Skeletal muscle cell (primary cell): ENCODE measurements around the gene INHBB.

ENCODE experiments used
- DNase-seq: peaks from one replicate; pipeline ENCODE4 v3.0.0-alpha.2; 2010; ENCODE audit warnings: low read depth
- H3K4me3 ChIP-seq: 2 replicates; pipeline ENCODE4 v1.5.1; 2011; ENCODE audit warnings: low read depth, mild to moderate bottlenecking, control low read depth, low read length, moderate library complexity

The INHBB gene

DNA sequence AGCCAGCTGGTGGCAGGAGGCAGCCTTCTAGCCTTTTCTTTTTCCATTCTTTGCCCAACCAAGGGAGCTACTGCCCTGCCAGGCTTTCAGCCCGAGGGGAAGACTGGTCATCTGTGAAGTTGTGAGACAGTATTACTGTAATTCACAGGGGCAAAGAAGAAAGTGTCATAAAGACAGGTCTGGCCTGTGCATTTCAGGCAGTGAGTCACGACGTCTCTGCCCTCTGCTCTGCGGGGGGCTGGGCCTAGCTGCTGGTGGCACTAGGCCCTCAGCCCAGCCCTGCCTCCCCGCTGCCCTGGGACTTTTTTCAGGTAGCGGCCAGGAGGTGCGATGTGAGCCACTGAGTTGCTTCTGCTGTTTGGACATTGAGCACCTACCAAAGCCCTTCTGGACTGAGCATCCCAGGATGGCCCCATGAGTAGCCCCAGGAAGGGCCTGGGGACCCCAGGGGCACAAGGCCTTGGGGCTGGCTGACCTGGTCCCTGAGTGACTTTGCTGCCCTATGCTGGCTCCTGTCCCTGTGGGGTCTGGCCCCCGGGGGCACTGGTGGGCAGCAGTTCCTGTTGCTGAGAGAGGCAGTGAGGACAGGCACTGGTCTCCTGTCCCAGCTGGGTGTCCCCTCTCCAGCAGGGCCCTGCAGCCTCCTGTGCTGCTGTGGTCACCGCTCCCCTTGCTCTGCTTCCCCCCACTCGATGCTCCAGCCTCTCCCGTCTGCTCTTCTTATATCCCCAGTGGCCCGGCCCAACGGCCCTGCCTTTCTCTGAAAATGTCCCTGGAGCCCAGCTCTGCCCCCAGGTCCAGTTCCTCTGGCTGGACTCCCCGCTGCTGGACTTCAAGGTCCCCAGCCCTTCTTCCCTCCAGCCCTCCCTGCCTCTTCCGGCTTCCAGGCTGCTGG, 7.0 kb downstream of the INHBB start:
- DNase-seq, result no peak
- H3K4me3 ChIP-seq, result no peak overlapping the region

DNA sequence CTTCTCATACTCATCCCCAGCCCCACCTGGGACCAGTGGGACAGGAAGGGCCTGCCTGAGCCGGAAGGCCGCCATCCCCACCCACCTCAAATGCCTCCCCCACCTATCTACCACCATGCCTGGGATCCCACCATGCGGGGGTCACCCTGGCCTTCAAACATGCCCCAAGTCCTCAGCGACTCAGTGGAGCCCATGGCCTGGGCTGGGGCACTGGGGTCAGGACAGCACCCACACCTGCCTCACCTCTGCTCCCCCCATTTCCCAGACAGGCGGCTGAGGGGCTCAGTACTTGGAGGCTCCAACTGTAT, 7.6 kb downstream of the INHBB start:
- DNase-seq, result no peak
- no peak overlapping the region for H3K4me3 ChIP-seq

DNA sequence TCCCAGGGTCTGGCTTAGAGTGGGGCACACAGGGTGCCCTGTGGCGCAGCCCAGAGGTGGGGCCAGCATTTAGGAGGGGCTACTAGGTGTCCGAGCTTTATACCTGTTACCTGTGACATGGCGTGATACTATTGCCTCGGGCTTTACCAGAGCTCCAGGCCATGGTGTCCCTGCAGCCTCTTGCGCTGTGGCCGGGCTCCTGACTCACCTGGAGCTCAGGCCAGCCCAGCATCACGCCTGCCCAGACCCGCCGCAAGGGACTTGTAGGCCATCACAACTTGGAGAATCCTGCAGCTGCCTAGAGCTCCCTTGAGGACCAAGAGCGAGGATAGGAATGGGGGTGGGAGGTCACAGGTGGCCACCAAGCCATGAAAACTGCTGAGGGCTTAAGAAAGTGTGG, 8.0 kb downstream of the INHBB start:
- no peak overlapping the region for H3K4me3 ChIP-seq

DNA sequence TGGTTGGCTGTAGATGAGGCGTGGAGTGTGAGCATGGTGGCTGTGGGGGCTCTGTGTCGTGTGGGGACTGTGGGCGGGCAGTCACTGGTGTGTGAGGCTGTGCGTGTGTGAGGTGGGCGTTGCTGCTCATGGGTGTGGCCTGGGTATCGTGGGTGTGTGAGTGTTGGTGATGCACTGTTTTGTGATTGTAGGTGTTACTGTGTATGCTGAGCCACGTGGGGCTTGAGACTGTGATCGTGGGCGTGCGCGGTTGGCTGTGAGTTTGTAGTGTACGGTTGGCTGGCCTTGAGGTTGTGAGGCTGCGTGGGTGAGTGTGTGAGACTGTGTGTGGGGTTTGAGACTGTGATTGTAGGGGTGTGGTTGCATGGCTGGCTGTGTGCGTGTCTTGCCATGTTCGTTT, 8.5 kb downstream of the INHBB start:
- no peak for DNase-seq
- H3K4me3 ChIP-seq, result no peak overlapping the region

More for the DNA sequence above, 8.0 kb downstream of the INHBB start:
- no peak for DNase-seq

DNA sequence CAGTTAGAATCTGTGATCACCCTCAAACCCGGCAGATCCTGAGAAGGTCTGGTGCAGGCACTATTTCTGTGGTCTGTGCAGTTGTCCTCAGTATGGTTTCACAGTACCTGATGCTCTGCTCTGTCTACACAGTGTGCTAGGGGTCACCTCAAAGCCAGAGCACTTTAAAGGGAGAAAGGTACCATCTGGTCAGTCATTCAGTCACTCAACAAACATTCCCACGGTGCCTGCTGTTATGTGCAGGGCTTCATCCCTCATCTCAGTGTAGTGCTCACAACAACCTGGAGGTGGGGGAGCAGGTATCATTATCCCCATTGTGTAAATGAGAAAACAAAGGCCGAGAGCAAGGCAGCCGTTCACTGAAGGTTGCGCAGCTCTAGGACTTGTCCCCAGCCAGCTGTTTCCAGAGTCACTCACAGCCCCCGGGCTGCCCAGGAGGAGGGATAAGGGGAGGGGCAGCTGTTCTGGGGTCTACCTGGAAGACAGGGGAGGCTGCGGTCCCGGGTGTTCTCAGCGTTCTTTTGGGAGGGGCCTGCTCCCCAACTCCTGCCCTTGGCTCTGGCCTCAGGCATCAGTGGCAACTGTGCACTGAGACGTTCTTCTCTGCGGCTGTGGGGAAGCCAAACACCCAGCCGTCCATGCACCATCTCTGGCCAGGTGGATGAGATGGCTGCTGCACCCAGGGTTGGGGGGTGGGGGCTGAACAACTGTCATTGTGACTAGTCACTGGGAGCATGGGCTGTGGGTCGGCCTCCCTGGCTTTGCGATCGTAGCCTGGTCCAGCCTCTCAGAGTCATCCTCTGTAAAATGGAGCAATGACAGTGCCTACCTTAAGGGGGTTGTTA, 9.2 kb downstream of the INHBB start:
- no peak for DNase-seq
- no peak overlapping the region for H3K4me3 ChIP-seq

DNA sequence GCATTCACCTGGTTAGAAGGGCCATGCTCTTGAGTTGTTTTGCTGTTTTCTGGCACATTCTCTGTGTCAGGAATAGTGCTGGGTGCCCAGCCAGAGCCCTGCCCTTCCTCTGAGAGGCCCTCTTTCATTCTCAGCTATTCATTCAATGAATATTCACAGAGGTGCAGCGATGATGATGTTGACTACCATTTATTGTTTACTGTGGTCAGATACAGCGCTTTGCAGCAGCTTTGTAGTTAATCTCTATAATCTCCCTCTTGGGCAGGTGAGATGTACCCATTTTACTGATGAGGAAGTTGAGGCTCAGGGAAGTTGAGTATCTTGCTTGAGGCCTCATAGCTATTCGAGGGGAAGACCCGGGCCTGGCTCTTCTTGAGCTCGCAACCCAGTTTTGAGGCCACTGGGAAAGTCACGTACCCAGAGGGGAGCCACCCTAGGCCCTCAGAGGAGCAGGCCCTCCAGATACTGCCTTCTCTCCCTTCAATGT, 9.9 kb downstream of the INHBB start:
- no peak overlapping the region for H3K4me3 ChIP-seq
- no peak for DNase-seq

DNA sequence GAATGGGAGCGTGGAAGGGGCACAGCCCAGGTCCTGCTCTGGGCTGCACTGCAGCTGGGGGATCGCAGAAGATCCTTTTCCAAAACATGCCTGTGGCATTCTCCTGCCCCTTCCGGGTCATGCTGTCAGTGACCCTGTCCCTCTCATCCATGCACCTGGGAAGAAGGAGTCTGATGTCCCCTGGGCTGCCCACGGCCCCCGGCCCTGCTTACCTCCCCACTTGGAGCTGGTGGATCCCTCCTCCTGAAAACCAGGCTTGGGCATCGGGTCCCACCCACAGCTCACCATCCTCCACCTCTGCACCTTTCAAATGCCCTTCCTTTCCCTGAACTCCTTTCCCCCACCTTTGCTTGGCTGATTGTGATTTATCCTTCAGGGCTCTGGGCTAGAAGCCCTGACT, 11.8 kb downstream of the INHBB start:
- H3K4me3 ChIP-seq, result no peak overlapping the region
- DNase-seq, result no peak

DNA sequence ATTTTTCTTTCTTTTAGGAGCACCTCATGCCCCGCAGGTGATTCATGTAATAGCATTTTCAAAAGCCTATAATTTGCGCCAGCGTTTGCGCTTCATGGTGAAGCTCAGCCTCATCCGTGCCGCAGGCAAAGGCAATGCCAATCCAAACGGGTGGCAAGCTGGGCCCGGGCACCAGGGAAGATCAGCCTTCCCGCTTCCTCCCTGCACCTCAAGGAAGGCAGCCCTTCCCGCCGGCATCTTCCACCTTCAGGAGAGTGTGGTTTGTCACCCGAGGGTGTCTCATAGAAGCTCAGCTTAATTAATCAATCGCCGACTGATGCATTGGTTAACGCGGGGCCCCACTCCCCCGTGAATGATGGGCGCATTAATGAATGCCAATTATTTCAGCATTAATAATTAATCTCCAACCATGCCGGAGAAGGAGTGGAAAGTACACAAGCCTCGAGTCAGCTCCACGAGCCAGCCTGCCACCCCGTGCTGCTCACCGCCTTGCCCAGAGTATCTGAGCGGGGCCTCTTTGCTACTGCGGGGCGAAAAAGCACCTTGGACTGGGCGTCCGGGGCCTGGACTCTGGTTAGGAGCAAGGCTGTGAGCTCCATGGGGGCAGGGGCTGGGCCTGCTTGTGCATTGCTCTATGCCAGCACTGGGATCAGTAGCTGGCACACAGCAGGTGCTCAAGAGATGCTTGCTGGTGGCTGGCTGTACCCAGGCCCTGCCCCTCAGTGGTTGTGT, 13.0 kb downstream of the INHBB start:
- no peak for DNase-seq
- no peak overlapping the region for H3K4me3 ChIP-seq

DNA sequence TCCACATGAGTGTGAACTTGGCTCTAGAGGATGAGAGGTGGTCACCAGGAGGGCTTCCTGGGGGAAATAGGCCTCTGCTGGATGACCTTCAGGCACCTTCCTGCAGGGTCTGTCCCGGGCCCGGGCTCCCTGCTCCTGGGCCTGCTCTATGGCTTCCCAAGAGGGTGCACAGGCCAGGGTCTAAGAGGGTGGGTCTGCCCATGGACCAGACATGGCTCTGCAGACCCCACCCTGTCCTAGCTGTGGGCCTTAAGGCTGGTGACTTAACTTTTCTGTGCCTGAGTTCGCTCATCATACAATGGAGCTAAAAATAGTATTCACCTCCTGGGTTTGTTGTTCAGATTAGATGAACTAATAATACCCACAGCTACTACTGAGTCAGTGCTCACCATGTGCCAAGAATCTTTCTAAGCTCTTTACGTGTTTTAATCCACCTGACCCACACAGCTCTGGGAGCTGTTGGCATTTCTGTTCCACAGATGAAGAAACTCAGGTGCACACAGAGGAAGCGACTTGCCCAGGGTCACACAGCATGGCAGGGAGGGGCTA, 14.4 kb downstream of the INHBB start:
- no peak for DNase-seq
- no peak overlapping the region for H3K4me3 ChIP-seq

DNA sequence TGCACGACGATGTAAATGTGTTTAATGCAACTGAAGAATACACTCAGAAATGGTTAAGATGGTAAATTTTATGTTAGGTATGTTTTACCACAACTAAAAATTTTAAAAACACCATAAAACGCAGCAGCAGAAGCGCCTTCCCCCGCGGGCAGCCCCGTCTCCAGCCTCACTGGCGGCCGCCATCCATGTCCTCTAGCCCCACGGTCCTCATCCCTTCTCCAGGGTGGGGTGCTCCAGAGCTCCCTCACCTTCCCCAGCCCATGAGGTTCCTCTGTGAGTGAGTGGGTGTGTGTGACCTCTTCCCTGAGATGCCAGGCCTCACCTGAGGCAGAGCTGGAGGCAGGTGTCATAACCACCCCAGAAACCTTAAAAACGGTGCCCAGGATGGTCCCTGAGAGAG, 17.0 kb downstream of the INHBB start:
- no peak overlapping the region for H3K4me3 ChIP-seq

DNA sequence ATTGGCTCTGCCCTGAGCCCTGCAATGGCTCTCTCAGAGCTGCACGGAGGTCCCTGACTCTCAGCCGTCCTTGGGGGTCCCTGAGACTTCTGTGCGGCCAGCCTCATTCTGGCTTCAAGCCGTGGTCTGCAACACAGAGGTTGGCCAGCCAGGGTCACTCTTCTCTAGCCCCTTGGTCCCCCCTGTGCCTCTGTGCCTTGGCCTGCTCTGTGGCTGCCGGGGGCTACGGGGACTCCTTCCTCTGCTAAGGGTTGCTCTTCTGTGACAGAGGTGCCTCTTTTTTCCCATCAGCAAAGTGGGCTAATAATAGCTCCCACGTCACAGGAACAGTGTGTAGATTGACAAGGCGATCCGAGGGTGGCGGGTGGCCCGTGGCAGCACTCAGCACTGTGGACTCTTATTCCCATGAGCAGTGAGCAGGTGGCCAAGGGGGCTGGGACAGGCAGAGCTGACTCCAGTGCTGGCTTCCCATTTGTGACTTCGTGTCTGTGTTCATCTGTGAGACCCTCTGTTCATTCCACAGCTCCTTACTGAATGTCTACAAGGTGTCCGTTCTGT, 19.4 kb downstream of the INHBB start:
- H3K4me3 ChIP-seq, result no peak overlapping the region
- no peak for DNase-seq

More for the DNA sequence above, 17.0 kb downstream of the INHBB start:
- no peak for DNase-seq

DNA sequence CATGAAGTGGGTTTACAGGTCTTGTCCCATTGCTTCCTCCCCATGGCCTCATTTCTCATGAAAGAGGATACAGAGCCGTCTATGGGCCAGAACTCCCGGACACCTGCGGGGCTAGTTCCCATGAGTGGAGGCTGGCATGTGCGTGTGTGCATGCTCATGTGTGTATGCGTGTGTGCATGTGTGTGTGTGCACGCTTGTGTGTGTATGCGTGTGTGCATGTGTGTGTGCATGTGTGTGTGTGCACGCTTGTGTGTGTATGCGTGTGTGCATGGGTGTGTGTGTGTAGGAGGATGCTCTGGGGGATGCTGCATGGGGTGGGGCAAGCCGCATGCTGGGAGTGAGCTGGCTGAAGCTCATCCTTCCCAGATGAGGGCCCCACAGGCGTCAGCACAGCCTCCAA, 20.8 kb downstream of the INHBB start:
- no peak overlapping the region for H3K4me3 ChIP-seq

DNA sequence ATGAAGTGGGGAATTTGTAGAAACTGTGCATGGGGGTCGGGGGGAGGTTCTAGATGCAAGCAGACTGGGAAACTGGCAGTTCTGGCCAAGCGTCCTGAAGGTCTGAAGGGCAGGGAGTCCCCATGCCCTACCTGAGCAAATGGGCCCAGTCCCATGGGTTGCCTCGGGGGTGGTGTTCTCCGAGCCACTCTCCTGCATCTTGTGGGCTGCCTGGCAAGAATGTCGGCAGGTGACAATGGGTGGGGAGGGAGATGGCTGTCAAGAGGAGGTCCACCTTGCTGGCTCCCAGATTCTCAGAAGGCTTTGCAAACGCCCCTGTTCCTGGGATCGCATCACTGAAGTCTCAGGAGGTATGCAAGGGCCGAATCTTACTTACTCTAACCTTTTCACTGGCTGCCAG, 21.3 kb downstream of the INHBB start:
- DNase-seq, result no peak

More for the DNA sequence above, 20.8 kb downstream of the INHBB start:
- no peak for DNase-seq

DNA sequence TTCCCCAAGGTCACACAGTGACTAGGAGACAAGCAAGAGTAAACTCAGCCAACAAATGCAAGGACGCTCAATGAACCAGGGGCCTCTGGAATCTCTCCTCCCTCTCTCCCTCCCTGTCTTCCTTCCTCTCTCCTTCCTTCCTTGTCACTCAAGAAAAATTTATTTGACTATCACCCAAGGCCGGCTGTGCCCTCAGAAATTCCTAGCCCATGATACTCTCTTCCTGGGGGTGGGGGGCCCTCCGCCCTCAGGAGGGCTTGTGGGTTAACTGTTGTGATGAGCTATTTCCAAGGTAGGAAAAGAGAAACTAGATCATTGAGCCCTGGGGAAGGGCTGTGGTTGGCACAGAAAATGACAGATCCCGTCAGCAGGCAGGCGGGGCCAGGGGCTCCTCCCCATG, 21.7 kb downstream of the INHBB start:
- H3K4me3 ChIP-seq, result no peak overlapping the region
- no peak for DNase-seq

More for the DNA sequence above, 21.3 kb downstream of the INHBB start:
- no peak overlapping the region for H3K4me3 ChIP-seq

DNA sequence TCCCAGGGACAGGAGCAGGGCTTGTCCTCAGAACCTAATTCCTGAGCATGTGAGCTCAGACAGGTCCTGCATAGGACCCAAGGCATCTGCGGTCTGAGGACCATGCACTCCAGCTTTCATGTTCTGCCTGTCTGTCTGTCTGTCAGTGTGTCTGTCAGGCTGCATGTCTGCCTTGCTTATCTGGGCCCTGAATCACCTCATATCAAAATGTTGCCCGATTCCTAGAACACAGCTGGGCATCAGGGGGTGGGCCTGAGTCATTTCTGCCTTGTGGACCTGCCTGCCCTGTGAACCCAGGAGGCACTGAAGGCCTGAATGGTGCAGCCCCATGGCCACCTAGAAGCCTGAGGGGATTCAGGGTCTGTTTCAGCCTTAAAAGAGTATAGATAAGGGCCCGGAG, 22.1 kb downstream of the INHBB start:
- DNase-seq, result no peak
- H3K4me3 ChIP-seq, result no peak overlapping the region

DNA sequence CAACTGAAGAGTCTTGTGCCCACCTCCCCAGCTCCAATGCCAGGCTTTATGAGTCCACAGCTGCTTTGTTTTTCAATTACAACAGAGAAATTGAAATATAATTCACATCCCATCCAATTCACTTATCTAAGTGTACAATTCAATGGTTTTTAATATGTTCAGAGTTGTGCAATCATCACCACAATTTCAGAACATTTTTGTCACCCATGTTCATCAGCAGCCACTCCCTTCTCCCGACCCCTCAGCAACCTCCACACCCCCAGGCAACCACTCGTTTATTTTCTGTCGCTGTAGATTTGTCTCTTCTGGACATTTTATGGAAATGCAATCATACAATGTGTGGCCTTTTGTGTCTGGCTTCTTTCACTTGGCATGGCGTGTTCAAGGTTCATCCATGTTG, 23.3 kb downstream of the INHBB start:
- H3K4me3 ChIP-seq, result no peak overlapping the region
- DNase-seq, result no peak

DNA sequence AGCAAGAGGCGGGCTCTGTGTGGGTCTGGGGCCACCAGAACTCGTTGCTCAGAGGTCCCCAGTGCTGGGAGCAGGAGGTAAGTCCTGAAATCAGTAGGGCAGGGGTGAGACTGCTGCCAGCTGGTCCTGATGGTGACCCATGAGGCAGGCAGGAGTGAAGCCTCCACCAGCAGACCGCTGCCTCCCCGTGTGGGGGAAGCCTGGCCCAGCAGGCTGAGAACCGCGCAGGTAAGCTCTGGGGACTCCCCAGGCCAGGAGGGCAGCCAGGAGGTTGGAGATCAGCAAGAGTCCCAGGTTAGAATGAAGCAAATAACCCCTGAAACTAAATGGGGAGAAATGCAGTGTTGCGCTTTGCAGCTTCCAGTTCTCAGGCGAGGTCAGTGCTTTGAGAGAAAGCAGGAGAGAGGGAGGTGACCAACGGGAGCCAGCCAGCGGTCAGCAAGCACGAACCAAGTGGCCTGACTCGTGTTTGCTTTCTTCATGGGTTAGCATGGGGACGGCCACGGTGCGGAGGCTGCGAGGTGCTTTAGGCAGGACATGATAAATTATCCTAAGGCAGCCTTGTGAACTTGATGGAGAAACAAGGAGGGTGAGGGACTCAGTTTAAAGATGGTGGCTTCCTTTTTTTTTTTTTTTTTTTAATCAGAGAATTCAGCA, 26.2 kb downstream of the INHBB start:
- DNase-seq, result no peak
- H3K4me3 ChIP-seq, result no peak overlapping the region

DNA sequence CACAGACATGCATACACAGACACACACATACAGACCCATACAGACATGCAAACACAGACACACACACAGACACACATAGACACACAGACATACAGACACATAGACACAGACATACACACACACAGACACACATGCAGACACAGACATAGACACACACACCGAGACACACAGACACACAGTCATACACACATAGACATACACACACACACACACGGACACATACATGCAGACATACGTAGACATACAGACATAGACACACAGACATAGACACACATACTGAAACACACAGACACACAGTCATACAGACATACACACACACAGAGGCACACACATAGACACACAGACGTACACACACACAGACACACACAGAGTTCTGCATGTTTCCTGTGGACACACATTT, 26.9 kb downstream of the INHBB start:
- H3K4me3 ChIP-seq, result no peak overlapping the region
- DNase-seq, result no peak

DNA sequence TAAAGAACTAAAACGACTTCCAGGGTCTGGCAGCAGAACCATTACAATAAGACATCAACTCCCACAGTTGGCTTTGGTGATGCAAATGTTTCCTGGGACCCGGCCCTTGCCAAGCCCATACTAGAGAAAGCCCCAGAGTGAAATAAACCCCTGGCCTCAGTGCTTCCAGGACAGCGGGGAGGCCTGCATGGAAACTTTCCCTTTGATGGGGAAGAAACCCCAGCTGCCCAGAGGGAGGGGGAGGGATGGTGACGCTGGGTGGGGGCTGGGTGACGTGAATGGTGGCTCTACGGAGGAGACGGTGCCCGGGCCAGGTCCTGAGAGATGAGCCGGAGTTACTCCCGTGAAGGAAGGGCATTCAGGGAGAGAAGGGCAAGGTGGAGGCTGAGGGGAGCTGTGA, 27.5 kb downstream of the INHBB start:
- no peak for DNase-seq
- no peak overlapping the region for H3K4me3 ChIP-seq
